DOHH2 (cell line): ENCODE measurements around the gene VPS51.

Experiments
- EZH2phosphoT487 ChIP-seq: fragments of 200-600 bp; sonication (generic); IDR thresholded peaks from 2 replicates; pipeline ENCODE4 v1.6.1; 2017; ENCODE audit warnings: borderline replicate concordance, mild to moderate bottlenecking, antibody characterized with exemption, low read length, moderate library complexity, mixed read lengths
- TF ChIP-seq, protein P1 (sequence below): fragments of 200-600 bp; sonication (generic); IDR thresholded peaks from one replicate; pipeline ENCODE4 v1.5.1; 2014; ENCODE audit warnings: antibody characterized with exemption, mild to moderate bottlenecking, low read depth, low read length; ENCODE audit not compliant: poor library complexity, severe bottlenecking

DNA sequence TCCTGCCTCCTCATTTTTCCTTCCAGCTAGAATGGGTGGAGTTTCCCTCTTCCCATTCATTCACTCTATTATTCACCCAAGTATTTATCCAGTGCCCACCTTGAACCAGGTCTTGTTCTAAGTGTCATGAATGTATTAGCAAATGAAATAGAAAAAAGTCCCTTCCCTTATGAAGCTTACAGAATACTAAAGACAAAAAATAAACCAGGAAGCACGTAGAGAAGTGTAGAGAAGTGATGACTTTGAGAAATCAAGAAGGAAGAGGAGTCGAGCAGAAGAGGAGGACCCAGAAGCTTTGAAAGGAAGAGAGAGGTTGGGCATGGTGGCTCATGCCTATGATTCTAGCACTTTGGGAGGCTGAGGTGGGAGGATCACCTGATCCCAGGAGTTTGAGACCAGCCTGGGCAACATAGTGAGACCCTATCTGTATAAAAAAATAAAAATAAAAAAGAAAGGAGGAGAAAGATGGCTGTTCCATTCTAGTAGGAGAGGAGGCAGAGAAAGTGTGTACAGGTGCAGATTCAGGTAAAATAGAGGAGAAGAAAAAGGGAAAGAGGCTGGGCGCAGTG, 55.4 kb downstream of the VPS51 start:
- TF ChIP-seq, protein P1, sequence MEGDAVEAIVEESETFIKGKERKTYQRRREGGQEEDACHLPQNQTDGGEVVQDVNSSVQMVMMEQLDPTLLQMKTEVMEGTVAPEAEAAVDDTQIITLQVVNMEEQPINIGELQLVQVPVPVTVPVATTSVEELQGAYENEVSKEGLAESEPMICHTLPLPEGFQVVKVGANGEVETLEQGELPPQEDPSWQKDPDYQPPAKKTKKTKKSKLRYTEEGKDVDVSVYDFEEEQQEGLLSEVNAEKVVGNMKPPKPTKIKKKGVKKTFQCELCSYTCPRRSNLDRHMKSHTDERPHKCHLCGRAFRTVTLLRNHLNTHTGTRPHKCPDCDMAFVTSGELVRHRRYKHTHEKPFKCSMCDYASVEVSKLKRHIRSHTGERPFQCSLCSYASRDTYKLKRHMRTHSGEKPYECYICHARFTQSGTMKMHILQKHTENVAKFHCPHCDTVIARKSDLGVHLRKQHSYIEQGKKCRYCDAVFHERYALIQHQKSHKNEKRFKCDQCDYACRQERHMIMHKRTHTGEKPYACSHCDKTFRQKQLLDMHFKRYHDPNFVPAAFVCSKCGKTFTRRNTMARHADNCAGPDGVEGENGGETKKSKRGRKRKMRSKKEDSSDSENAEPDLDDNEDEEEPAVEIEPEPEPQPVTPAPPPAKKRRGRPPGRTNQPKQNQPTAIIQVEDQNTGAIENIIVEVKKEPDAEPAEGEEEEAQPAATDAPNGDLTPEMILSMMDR = no peak
- TF ChIP-seq EZH2phosphoT487 = no peak
